Activated CD8-positive, alpha-beta T cell treated with anti-CD3 and anti-CD28 coated beads, Interleukin-2, amount 10 ng/mL, durations not matched to agents 7 days and 5 days (primary cell): ENCODE data around the gene DUSP7. TPM values are rescaled to one million over a fixed set of nuclear protein-coding genes. Genes with fewer than 3 reads are reported as not detected.

Experiments
- ATAC-seq: fragments of 150-1000 bp; cut with Tn5 transposase; one replicate; pipeline ENCODE4 v1.10.0; 2021; ENCODE audit warnings: moderate library complexity
- CTCF ChIA-PET: fragments of 350-600 bp; sonication (Branson Sonifier 250); formaldehyde crosslinking; loops from one replicate; lab custom pipeline; 2021; ENCODE audit warnings: antibody characterized with exemption; lab: Charles Lee
- POLR2A ChIA-PET: fragments of 350-600 bp; sonication (Branson Sonifier 250); formaldehyde crosslinking; loops from one replicate; lab custom pipeline; 2021; ENCODE audit warnings: antibody characterized with exemption; lab: Charles Lee
- DNase-seq: peaks from one replicate; pipeline ENCODE4 v3.0.0-alpha.2; 2020
- H3K27ac Mint-ChIP-seq: one replicate; pipeline ENCODE4 v1.8.0; 2021; ENCODE audit warnings: mild to moderate bottlenecking, mixed read lengths
- H3K27me3 Mint-ChIP-seq: one replicate; pipeline ENCODE4 v1.8.0; 2021; ENCODE audit warnings: low read depth, mixed read lengths
- H3K36me3 Mint-ChIP-seq: one replicate; pipeline ENCODE4 v1.8.0; 2021; ENCODE audit warnings: low read depth, mixed read lengths
- H3K4me1 Mint-ChIP-seq: one replicate; pipeline ENCODE4 v1.8.0; 2021; ENCODE audit warnings: low read depth, mixed read lengths
- H3K4me3 Mint-ChIP-seq: one replicate; pipeline ENCODE4 v1.8.0; 2021; ENCODE audit warnings: mild to moderate bottlenecking, mixed read lengths
- H3K9me3 Mint-ChIP-seq: one replicate; pipeline ENCODE4 v1.8.0; 2022; ENCODE audit warnings: mixed read lengths; ENCODE audit not compliant: insufficient read depth
- total RNA-seq, 2 experiments: library from RNA; stranded (reverse); gene quantifications; one replicate each; pipeline ENCODE4 v1.2.3, GENCODE V29; 2021

DUSP7 gene
- total RNA-seq, 2 experiments from 2014 or later = 37.4 to 39.1 TPM

DNA sequence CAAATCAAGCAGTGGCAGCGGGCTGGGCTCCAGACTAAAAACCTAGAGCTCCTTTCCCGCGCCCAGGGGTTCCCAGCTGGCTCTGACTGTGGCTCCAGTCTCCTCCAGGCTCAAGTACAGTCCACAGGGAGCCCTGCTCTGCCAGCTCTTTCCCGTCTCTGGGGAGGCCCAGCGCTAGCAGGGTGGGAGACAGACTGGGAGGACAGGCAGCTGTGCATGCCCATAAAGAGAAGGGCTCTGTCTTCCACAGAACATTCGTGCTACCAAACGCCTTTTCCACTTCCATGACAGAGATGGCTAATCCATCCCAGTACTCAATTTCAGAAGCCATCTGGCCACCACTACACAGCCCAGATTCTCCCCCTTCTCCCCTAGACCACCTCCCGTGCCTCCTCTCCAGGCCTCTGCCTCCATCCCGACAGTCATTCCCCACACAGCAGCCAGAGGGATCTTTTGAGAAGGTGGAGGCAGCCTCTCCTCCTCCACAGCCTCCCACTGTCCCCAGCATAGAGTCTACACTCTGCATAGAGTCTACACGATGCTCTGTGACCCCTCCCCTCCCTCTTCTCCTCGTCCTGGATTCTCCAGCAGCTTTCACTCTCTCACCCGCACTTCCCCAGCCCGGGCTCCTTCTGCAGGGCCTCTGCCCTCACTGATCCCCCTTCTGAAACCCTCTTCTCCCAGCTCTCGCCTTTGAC is 6.8 kb upstream of the DUSP7 start:
- peaks cover 3% of the 10 kb centered on the region for H3K4me1 Mint-ChIP-seq
- peak overlapping the region; percentile 20 for H3K27ac Mint-ChIP-seq
- H3K9me3 Mint-ChIP-seq = no peaks in the 10 kb centered on the region
- H3K4me3 Mint-ChIP-seq = no peak overlapping the region
- POLR2A ChIA-PET = interaction anchor here (0.7 kb wide), 1 partner anchor 10 kb away, joined by 3 read pairs; no protein-coding TSS in a partner anchor
- no peaks in the 10 kb centered on the region for H3K36me3 Mint-ChIP-seq
- no peaks in the 10 kb centered on the region for H3K27me3 Mint-ChIP-seq
- CTCF ChIA-PET = no interaction called here
- ATAC-seq = no peak
- DNase-seq = no peak

DNA sequence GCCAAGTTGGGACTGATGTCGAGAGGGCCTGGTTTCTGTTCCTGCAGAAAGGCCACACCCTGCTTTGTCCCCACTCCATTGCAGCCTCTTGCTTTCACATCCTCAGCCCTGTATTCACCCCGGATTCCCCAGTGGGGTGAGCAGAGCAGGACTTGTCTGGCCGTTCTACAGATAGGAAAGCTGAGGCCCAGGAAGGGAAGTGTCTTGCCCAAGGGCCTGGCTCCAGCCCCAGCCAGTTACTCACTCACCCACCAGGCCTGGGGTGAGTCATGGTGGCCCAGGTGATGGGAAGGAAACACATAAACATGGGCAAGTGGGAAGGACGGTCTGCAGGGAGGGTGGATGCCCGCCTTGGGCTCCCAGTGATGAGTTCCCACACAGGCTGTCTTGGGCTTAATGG is 6.1 kb upstream of the DUSP7 start:
- no peak overlapping the region for H3K4me3 Mint-ChIP-seq
- H3K4me1 Mint-ChIP-seq = peaks cover 9% of the 10 kb centered on the region
- ChIA-PET POLR2A (interaction anchor here (0.7 kb wide), 1 partner anchor 10 kb away, joined by 3 read pairs; no protein-coding TSS in a partner anchor), CTCF (interaction anchor here (1.6 kb wide), 1 partner anchor 10 kb away, joined by 4 read pairs; no protein-coding TSS in a partner anchor)
- H3K27ac Mint-ChIP-seq = no peak overlapping the region
- no peaks in the 10 kb centered on the region for H3K27me3 Mint-ChIP-seq
- no peaks in the 10 kb centered on the region for H3K9me3 Mint-ChIP-seq
- no peaks in the 10 kb centered on the region for H3K36me3 Mint-ChIP-seq
- DNase-seq (no peak), ATAC-seq (no peak)

DNA sequence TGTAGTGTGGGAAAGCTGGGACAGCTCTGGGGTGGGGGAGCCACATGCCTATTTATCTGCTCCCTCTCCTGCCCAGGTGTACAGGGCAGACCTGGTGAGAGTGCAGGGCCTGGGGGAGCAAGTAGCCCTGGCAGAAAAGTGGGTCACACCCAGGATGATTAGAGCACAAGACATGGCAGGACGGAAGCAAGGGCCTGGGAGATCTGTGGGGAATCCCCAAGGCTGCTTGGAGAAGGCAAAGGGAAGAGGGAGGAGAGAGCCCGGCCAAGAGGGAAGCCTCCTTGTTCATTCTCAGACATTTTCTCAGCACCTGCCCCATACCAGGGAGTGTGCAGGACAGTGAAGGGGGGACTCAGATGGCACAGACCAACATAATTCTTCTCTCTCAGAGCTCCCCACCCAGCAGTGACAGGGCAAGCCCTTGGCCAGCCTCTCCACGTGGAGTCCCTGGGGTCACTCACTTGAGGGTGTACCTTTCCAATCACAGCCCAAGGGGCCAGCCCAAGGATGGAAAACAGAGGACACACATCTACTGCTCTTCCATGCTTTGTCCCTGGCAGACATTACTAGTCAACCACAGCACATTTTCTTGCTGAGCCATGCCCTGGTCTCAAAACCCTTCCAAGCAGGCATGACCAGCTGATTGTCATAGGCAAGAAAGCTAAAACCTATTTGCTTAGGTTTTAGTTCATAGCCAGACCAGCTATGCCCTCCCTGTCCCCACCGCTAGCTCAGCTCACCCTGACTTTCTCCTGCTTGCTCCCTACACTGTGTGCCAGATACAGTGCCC is 4.9 kb upstream of the DUSP7 start:
- no peak overlapping the region for H3K27ac Mint-ChIP-seq
- POLR2A ChIA-PET = no interaction called here
- no peaks in the 10 kb centered on the region for H3K27me3 Mint-ChIP-seq
- H3K36me3 Mint-ChIP-seq = no peaks in the 10 kb centered on the region
- CTCF ChIA-PET = interaction anchor here (1.0 to 2.2 kb wide), 4 partner anchors 8 to 87 kb away, joined by 3 to 6 read pairs (median 4); partner anchors contain the start of gene ABHD14B
- H3K4me3 Mint-ChIP-seq = no peak overlapping the region
- H3K9me3 Mint-ChIP-seq = no peaks in the 10 kb centered on the region
- no peak for ATAC-seq
- DNase-seq = no peak
- peaks cover 10% of the 10 kb centered on the region for H3K4me1 Mint-ChIP-seq

DNA sequence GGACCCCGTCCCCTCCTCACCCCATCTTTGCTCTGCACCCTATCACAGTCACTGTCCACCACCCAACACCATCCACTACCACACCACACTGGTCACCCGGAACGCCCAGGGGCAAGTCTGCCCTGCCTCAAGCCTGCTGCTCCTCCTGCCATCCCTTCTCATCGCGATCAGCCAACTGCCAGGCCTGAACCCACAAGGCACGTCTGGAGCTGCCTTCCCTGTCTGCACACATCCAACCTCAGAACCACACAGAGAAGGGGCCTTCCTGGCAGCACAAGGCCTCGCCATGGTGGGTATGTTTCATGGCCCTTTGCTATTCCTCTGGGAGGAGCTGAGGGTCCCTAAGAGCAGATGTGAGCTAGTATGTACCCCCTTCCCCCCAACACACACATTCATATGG is 3.4 kb upstream of the DUSP7 start:
- peaks cover under 1% of the 10 kb centered on the region for H3K36me3 Mint-ChIP-seq
- H3K27ac Mint-ChIP-seq = peak overlapping the region; percentile 23
- POLR2A ChIA-PET = interaction anchor here (0.6 to 0.8 kb wide), 2 partner anchors 38 to 1584 kb away, joined by 3 read pairs; no protein-coding TSS in a partner anchor
- H3K9me3 Mint-ChIP-seq = no peaks in the 10 kb centered on the region
- no peak overlapping the region for H3K4me3 Mint-ChIP-seq
- no peaks in the 10 kb centered on the region for H3K27me3 Mint-ChIP-seq
- ATAC-seq = no peak
- H3K4me1 Mint-ChIP-seq = peaks cover 10% of the 10 kb centered on the region
- CTCF ChIA-PET = interaction anchor here (1.0 to 2.2 kb wide), 6 partner anchors 10 to 161 kb away, joined by 3 to 6 read pairs (median 3); no protein-coding TSS in a partner anchor
- DNase-seq = no peak

DNA sequence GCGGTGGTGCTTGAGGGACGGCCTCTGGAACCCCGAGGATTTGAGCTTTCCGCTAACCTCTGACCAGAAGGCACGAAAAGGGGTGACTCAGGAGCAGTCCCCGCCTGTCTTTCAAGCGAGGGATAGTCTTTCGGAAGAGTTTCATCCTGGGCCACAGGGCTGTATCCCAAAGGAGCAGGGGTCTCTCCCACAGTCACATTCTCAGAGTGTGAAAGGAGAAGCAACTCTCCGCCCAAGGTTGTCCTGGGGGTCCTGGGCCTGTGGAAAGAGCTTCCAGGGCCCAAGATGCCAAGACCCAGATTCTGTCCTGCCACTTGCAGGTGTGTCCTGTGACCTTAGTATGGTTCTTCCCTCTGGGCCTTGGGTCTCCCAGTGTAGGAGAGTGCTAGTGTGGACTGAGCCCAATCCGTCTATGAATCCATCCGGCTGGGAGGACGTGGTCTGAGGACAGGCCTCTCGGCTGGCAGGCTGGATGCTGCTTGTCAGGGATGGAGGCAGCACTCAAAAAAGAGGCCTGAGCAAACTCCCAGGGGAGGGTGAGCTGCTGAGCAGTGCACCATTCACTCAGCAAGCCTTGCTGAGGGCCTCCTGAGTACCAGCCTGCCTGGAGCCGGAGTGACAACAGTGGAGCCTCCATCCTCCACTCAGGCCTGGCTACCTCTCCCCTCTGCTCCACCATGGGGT is 1.6 kb upstream of the DUSP7 start:
- peaks cover 28% of the 10 kb centered on the region for H3K4me1 Mint-ChIP-seq
- ATAC-seq (no peak), DNase-seq (no peak)
- peak overlapping the region; percentile 85 for H3K4me3 Mint-ChIP-seq
- ChIA-PET CTCF (interaction anchor here (1.0 to 2.8 kb wide), 11 partner anchors 13 to 116 kb away, joined by 3 to 36 read pairs (median 6); partner anchors contain the start of genes ABHD14B, ACY1, POC1A and RRP9), POLR2A (interaction anchor here (1.1 kb wide), 1 partner anchor 62 kb away, joined by 3 read pairs; no protein-coding TSS in a partner anchor)
- H3K36me3 Mint-ChIP-seq = peaks cover 17% of the 10 kb centered on the region
- no peaks in the 10 kb centered on the region for H3K9me3 Mint-ChIP-seq
- no peaks in the 10 kb centered on the region for H3K27me3 Mint-ChIP-seq
- H3K27ac Mint-ChIP-seq = peak overlapping the region; percentile 67

DNA sequence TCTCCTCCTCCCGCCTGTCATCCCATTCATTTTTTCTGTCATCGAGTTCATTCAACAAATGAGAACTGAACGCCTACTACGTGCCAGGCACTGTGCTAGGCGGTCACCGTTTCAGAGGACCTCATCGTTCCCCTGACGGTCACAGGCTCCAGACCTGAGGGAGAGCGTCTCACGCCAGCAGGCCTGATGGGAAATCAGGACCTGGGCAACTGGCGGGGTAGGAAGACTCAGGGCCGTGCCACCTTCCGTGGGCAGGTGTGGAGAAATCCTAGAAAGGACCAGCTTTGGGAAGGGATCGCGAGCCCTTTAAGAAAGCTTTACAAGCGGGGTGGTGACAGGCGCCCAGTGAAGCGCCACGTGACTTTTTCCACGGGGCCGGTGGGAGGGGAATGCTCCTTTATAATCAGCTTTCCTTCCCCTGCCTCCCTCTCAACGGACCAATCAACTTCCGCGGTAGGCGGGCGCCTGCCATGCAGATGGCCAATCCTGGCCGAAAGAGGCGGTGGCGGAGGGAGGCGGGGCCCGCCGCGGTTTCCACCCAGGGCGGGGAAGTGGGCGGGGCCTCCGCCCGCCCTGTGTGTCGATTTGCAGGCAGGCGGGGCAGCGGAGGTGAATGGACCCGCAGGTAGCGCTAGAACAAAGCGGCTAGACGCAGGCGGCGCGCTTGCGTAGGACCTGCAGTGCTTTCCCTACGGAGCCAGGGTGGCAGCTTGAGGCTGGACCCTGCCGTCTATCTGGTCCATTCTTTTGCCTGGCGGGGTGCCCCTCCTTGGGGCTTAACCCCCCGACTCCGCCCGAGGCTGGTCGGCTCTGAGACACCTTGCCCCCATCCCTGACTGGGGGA is 819 bp upstream of the DUSP7 start:
- POLR2A ChIA-PET = interaction anchor here (0.7 to 1.7 kb wide), 6 partner anchors 9 to 97 kb away, joined by 3 to 11 read pairs (median 4); partner anchors contain the start of genes ABHD14B, ACY1 and POC1A
- CTCF ChIA-PET = interaction anchor here (1.0 to 2.8 kb wide), 12 partner anchors 12 to 131 kb away, joined by 3 to 36 read pairs (median 4); partner anchors contain the start of genes ABHD14B, ACY1, POC1A and RRP9
- Mint-ChIP-seq H3K4me1 (peaks cover 34% of the 10 kb centered on the region), H3K27ac (peak overlapping the region; percentile 95), H3K36me3 (peaks cover 23% of the 10 kb centered on the region), H3K9me3 (no peaks in the 10 kb centered on the region), H3K27me3 (no peaks in the 10 kb centered on the region), H3K4me3 (peak overlapping the region; percentile 85)
- peak; percentile 84 for ATAC-seq
- DNase-seq = peak; percentile 100

DNA sequence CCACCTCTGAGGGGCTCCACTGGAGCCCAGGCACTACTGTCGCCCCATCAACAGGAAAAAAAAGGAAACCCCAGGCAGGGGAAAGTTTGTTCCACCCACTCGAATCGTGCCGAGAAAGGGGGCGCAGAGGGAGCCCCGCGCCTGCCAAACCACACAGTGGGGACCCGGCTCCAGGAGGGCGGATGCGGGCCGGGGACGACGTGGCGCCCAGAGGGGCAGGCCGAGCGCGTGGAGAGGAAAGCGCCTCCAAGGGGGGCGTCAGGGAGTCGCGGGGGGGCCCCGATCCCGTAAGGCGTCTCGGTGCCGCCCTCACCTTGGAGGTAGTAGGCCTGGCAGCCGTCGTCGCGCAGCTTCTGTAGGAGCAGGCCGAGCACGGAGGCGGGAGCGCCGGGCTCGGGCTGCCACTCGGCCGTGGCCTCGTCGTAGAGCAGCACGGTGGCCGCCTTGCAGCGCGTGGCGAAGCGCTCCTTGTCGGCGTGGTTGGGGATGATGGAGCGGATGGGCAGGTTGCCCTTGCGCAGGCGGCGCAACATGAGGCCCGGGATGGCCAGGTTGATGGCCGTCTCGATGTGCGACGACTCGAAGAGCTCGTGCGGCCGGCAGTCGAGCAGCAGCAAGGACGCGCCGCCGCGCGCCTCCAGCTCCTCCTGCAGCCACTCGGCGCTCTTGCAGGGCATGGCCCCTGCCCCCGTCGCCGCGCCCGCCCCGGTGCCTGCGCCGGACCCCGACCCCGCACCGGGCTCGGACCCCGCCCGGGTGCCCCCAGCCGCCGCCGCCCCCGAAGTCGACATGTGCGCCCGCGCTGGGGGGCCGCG is 627 bp downstream of the DUSP7 start:
- no peaks in the 10 kb centered on the region for H3K27me3 Mint-ChIP-seq
- H3K4me3 Mint-ChIP-seq = peak overlapping the region; percentile 86
- H3K4me1 Mint-ChIP-seq = peaks cover 43% of the 10 kb centered on the region
- peaks cover 34% of the 10 kb centered on the region for H3K36me3 Mint-ChIP-seq
- DNase-seq (peak; percentile 56), ATAC-seq (peak; percentile 20)
- H3K9me3 Mint-ChIP-seq = no peaks in the 10 kb centered on the region
- ChIA-PET POLR2A (interaction anchor here (0.8 to 1.7 kb wide), 4 partner anchors 10 to 113 kb away, joined by 4 to 11 read pairs (median 6); partner anchors contain the start of genes POC1A and RPL29), CTCF (interaction anchor here (0.7 to 2.8 kb wide), 16 partner anchors 9 to 162 kb away, joined by 3 to 36 read pairs (median 5); partner anchors contain the start of genes ABHD14B, ACY1, POC1A and RPL29)
- H3K27ac Mint-ChIP-seq = peak overlapping the region; percentile 89

DNA sequence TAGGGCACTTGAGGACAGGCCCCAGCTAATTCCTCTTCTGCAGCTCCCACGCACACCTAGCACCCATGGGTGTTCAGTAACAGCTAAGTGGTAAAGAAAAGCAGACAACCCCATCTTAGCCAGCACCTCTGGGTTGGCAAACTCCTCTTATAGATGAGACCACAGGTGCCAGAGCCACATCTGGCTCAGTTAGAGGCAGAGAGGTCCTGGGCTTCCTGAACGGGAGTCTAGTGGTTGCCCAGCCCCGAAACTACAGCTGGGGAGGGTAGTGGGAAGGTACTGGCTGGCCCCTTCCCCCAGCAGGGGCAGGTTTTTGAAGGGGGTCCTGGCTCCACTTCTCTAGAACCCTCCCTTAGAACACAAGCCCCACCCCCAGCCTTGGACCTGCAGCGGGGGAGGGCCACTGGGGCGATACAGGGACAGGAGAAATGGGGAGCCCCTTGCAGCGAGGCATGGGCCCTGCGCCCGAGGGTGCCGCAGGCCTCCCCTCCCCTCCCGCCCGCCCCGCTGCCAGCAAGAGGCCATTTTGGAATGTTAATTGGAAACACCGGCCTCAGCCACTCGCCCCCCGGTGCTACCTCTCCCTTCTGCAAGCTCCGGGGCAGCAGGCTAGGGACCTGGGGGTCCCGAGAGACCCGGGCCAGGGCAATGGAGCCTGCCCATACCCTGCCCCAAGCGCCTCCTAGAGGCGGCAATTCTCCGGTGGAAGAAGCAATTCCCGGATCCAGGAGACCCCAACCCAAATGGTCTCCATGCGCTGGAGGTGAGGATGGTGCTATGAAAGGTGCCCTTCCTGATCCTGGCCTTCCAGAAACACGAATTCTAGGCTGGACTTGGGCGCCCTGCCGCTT is 1.5 kb downstream of the DUSP7 start:
- ChIA-PET POLR2A (interaction anchor here (0.8 kb wide), 1 partner anchor 112 kb away, joined by 4 read pairs; no protein-coding TSS in a partner anchor), CTCF (interaction anchor here (0.9 to 4.2 kb wide), 8 partner anchors 31 to 112 kb away, joined by 4 to 56 read pairs (median 8); partner anchors contain the start of gene RPL29)
- H3K9me3 Mint-ChIP-seq = no peaks in the 10 kb centered on the region
- H3K4me1 Mint-ChIP-seq = peaks cover 46% of the 10 kb centered on the region
- H3K4me3 Mint-ChIP-seq = peak overlapping the region; percentile 86
- no peak for ATAC-seq
- H3K36me3 Mint-ChIP-seq = peaks cover 41% of the 10 kb centered on the region
- H3K27me3 Mint-ChIP-seq = no peaks in the 10 kb centered on the region
- peak overlapping the region; percentile 89 for H3K27ac Mint-ChIP-seq
- DNase-seq = peak; percentile 37
